MG63 (cell line): ENCODE results near the gene OPA3. TPM values are rescaled to one million over a fixed set of nuclear protein-coding genes. Genes with fewer than 3 reads are reported as not detected.

Source experiments
- DNase-seq: peaks from one replicate; pipeline ENCODE4 v3.0.0-alpha.2; 2020
- H3K27me3 ChIP-seq: fragments of 250-450 bp; sonication (Bioruptor Pico); 2 replicates; pipeline ENCODE4 v1.5.1; 2020; ENCODE audit warnings: mild to moderate bottlenecking, moderate library complexity
- H3K36me3 ChIP-seq: fragments of 250-450 bp; sonication (Bioruptor Pico); 2 replicates; pipeline ENCODE4 v1.5.1; 2020; ENCODE audit warnings: mild to moderate bottlenecking, moderate library complexity
- H3K4me3 ChIP-seq: fragments of 250-450 bp; sonication (Bioruptor Pico); 2 replicates; pipeline ENCODE4 v1.5.1; 2020; ENCODE audit warnings: mild to moderate bottlenecking, moderate library complexity
- H3K9me3 ChIP-seq: fragments of 250-450 bp; sonication (Bioruptor Pico); 2 replicates; pipeline ENCODE4 v1.5.1; 2020; ENCODE audit warnings: mild to moderate bottlenecking, moderate library complexity
- total RNA-seq: library from RNA; depleted of rRNA; stranded (reverse); fragments of >200 nt; shearing (Covaris generic); gene quantifications from 2 replicates; pipeline ENCODE4 v1.2.3, GENCODE V29; 2014; ENCODE audit warnings: low replicate concordance; rRNA removed

Gene OPA3
- total RNA-seq, 1 experiment from 2014 or later = 21.2 TPM

DNA sequence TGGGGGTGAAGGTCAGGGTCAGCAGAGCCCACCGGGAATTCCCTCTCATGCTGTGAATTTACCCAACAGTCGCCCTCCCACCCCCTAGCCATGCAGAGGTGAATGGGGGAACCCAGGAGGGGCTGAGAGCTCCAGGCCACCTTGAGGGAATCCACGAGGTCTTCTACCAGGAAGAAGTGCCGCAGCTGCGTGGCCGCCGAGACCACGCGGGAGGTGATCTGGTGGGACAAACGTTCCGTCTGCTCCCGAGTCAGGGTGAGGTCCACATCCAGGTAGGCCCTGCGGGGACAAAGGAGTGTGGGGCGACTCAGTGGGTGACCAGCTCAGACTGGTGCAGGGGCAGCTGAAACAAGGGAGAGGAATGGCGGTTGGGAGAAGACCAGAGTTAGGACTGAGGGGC lies 95.9 kb downstream of the OPA3 start:
- Histone ChIP-seq H3K9me3 (no peaks in the 10 kb centered on the region), H3K4me3 (no peak overlapping the region), H3K27me3 (no peaks in the 10 kb centered on the region; the same call in 1 of the 2 replicates), H3K36me3 (no peaks in the 10 kb centered on the region)
- DNase-seq = no peak

DNA sequence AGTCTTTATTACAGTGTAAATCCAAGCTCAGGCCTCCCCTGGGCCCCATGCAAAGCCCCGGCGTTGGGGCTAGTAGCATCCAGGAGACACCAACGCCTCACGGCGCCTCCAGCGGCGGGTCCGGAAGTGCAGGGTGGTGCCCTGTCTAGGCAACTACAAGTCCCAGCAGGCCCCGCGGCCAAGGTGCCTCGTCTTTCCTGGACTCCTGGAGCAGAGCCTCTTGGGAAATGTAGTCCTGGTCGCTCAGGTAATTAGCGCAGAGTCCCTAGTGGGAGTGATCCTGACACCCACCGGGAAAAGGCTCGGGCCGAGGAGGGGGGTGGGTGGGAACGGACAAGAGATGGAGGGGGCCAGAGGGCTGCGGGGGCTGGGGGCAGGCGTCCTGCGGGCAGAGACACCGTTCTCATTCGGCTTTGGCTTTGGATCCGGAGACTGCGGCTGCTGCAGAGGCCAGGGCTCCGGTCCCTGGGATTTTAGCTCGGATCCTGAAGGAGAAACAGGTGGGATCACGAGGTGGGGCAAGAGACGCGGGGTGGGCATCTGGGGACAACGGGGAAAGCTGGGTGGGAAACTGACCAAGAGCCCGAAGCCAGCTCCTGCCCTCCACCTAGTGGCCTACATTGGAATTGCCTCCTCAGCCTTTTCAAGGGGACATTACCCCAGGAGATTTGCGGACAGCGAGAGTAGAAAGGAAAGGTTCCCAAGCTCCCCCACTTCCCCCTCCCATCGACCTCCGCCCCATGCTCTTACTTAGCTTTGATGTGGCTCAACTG lies 99.1 kb downstream of the OPA3 start:
- Histone ChIP-seq H3K27me3 (peaks cover 3% of the 10 kb centered on the region), H3K9me3 (no peaks in the 10 kb centered on the region), H3K4me3 (peak overlapping the region; percentile 62), H3K36me3 (no peaks in the 10 kb centered on the region)
- DNase-seq = peak; percentile 97

DNA sequence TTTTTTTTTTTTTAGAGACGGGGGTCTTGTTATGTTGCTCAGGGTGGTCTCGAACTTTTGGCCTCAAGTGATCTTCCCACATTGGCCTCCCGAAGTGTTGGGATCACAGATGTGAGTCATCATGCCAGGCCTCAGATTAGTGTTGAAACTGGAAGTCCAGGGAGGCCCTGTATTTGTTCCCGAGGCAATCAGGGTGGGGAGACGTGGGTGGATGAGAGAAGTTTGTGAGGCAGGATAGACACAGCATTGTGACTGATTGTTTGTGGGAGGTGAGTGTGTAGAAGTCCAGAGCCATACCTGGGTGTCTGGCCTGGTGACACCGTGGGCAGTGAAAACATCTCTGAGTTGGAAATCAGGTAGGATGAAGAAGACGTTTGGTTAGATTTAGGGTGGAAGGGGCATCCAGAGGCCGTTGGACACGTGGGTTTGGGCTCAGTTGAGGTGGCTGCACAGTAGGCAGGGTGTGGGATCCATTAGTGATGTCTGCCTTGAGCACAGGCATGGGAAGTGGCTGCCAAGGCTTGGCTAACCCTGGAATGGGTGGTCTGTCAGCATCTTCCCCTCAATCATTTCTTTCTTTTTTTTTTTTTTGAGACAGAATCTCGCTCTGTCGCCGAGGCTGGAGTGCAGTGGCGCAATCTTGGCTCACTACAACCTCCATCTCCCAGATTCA lies 100.2 kb downstream of the OPA3 start:
- peaks cover 3% of the 10 kb centered on the region for H3K27me3 ChIP-seq
- no peak for DNase-seq

DNA sequence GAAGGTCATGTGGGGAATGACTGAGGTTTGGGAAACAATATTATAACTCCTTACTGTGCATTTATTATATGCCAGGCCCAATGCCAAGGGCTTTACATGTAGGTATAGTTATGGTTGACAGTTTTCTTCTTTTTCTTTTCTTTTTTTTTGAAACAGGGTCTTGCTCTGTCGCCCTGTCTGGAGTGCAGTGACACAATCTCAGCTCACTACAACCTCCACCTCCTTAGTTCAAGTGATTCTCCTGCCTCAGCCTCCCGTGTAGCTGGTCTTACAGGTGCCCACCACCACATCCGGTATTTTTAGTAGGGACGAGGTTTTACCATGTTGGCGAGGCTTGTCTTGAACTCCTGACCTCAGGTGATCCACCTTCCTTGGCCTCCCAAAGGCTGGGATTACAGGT lies 101.6 kb downstream of the OPA3 start:
- Histone ChIP-seq H3K9me3 (no peaks in the 10 kb centered on the region), H3K36me3 (no peaks in the 10 kb centered on the region), H3K4me3 (no peak overlapping the region), H3K27me3 (peaks cover 3% of the 10 kb centered on the region)
- no peak for DNase-seq

More for the DNA sequence above, 100.2 kb downstream of the OPA3 start:
- Histone ChIP-seq H3K9me3 (no peaks in the 10 kb centered on the region), H3K36me3 (no peaks in the 10 kb centered on the region), H3K4me3 (no peak overlapping the region)

DNA sequence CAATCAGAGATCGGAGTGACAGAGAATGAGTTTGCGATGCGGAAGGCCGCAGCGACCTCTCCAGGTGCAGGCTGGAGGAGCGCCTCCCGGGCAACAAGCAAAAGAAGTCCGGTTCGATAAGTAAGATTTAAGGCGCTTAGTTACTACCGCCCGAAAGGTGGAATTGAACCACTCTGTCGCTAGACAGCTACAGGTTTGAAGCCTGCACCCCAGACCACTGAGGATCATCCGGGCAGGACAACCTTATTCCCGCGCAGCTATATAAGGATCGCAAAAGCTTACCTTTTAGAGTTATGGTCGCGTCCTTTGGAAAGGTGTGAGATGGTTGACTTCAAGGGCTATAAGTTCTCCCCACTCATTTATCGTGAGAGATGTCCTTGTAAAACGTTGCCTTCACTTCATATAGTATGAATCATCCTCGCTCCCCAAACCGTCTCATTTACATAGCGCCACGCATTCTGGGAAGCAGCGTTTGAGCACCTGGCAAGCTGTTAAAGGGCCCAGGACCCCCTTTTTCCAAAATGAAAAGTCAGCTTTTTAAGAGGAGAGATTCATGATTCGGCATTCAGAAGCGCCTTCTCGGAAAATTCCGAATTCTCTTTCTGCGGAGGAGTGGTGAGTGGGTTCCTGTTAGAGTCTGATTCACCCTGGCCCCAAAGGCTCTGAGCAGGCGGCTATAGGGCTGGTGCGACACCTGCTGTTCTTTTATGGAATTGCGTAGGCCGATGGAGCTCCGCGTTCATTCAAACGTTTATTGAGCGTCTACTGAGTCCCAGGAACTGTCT lies 106.0 kb downstream of the OPA3 start:
- Histone ChIP-seq H3K9me3 (no peaks in the 10 kb centered on the region), H3K36me3 (no peaks in the 10 kb centered on the region), H3K4me3 (peak overlapping the region; percentile 69), H3K27me3 (peaks cover 3% of the 10 kb centered on the region; the same call in 1 of the 2 replicates)
- peak; percentile 82 for DNase-seq

DNA sequence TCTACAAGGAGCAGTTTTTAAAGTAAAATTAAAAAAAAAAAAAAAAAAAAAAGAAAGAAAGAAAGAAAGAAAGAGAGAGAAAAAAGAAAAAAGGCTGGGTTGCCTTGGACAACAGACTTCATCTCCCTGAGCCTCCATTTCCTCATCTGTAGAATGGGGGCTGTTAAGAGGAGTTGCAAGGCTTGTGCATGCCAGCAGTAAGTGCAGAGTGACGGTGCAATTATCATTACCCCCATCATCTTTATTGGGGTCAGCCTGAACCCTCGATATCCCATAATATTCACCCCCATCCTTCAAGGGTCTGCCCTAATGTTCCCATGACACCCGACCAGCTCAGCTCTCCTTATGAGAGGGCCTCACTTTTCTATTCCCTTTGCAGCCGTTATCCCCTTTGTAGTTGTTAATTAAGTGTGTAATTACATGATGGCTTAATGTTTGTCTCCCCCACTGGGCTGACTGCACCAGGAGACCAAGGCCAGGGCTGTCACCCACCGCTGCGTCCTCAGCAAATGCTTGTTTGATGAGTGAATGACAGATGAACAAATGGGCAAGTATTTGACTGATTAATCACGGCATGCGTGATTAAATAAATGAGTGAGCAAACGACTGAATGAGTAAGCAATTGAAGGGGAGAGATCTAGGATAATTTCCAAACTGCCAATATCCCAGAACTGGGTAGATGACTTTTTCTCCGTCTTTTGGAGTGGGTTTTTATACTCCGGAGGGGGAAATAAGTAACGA lies 106.7 kb downstream of the OPA3 start:
- DNase-seq = peak; percentile 75
- Histone ChIP-seq H3K27me3 (no peaks in the 10 kb centered on the region), H3K4me3 (peak overlapping the region; percentile 69), H3K36me3 (no peaks in the 10 kb centered on the region), H3K9me3 (no peaks in the 10 kb centered on the region)

Other genes starting within 250 kb of the OPA3 start
- gene KLC3, start 244.1 kb downstream of the OPA3 start, total RNA-seq = not detected in 2 replicates
- gene ERCC2, start 214.2 kb downstream of the OPA3 start, total RNA-seq = 53.5 and 71.9 TPM in 2 replicates
- 5.5 and 7.3 TPM in 2 replicates for gene PPP1R13L, start 179.7 kb downstream of the OPA3 start, total RNA-seq
- 27.1 and 44.0 TPM in 2 replicates for gene POLR1G, start 178.2 kb downstream of the OPA3 start, total RNA-seq
- 118 and 167 TPM in 2 replicates for gene ERCC1, start 160.9 kb downstream of the OPA3 start, total RNA-seq
- 0.33 TPM in 1 of 2 replicates, not detected in the other for gene FOSB, start 116.8 kb downstream of the OPA3 start, total RNA-seq
- 4.9 and 6.1 TPM in 2 replicates for gene RTN2, start 87.8 kb downstream of the OPA3 start, total RNA-seq
- gene PPM1N, start 86.4 kb downstream of the OPA3 start, total RNA-seq = 6.6 TPM in 1 of 2 replicates, not detected in the other
- gene VASP, start 77.3 kb downstream of the OPA3 start, total RNA-seq = 129 and 196 TPM in 2 replicates
- not detected in 2 replicates for gene GPR4, start 17.4 kb upstream of the OPA3 start, total RNA-seq
- 10.9 and 22.0 TPM in 2 replicates for gene EML2, start 54.6 kb upstream of the OPA3 start, total RNA-seq
- gene GIPR, start 83.4 kb upstream of the OPA3 start, total RNA-seq = not detected in 2 replicates
- 488 and 700 TPM in 2 replicates for gene SNRPD2, start 107.2 kb upstream of the OPA3 start, total RNA-seq
- gene QPCTL, start 107.9 kb upstream of the OPA3 start, total RNA-seq = 19.7 and 37.9 TPM in 2 replicates
- 4.3 and 12.3 TPM in 2 replicates for gene FBXO46, start 146.1 kb upstream of the OPA3 start, total RNA-seq
- gene MEIOSIN, start 148.6 kb upstream of the OPA3 start, total RNA-seq = 0.99 TPM in 1 of 2 replicates, not detected in the other
- gene SIX5, start 184.4 kb upstream of the OPA3 start, total RNA-seq = 11.4 and 18.6 TPM in 2 replicates
- gene DMPK, start 197.7 kb upstream of the OPA3 start, total RNA-seq = 3.9 and 7.0 TPM in 2 replicates
- gene DMWD, start 208.0 kb upstream of the OPA3 start, total RNA-seq = 30.4 and 48.0 TPM in 2 replicates
- gene RSPH6A, start 230.5 kb upstream of the OPA3 start, total RNA-seq = not detected in 2 replicates